Measurements from ENCODE around the gene UBXN6.

Gene UBXN6

DNA sequence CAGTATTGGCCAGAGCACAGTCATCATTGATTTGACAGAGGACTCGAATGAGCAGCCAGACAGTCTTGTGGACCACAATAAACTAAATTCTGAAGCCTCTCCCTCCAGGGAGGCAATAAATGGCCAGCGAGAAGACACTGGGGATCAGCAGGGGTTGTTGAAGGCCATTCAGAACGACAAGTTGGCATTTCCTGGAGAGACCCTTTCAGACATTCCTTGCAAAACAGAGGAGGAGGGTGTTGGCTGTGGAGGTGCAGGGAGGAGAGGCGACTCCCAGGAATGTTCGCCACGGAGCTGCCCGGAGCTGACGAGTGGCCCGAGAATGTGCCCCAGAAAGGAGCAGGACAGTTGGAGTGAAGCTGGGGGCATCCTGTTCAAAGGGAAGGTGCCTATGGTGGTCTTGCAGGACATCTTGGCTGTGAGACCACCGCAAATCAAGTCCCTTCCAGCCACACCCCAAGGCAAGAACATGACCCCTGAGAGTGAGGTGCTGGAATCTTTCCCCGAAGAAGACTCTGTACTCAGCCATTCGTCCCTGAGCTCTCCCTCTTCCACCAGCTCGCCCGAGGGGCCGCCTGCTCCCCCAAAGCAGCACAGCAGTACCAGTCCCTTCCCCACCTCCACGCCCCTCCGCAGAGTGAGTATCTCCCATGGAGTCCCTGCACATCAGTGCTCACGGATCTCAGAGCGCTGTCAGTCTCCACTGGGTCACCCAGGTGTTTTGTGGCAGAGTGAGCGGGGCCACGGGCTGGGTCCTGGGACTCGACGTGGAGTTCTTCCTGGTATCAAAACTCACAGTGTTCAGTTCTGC, 48.3 kb downstream of the UBXN6 start:
- no peak for DNase-seq (ENCODE audit: low spot score)

DNA sequence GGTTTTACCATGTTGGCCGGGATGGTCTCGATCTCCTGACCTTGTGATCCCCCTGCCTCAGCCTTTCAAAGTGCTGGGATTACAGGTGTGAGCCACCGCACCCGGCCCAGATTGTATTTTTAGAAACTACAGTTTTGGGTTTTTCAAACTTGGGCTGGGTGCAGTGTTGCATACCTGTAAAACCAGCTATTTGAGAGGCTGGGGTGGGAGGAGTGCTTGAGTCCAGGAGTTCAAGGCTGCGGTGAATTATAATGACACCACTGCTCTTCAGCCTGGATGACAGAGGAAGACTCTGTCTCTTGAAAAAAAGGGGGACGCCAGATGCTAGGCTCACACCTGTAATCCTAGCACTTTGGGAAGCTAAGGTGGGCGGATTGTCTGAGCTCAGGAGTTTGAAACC, 51.0 kb downstream of the UBXN6 start:
- no peak for DNase-seq (ENCODE audit: low spot score)

DNA sequence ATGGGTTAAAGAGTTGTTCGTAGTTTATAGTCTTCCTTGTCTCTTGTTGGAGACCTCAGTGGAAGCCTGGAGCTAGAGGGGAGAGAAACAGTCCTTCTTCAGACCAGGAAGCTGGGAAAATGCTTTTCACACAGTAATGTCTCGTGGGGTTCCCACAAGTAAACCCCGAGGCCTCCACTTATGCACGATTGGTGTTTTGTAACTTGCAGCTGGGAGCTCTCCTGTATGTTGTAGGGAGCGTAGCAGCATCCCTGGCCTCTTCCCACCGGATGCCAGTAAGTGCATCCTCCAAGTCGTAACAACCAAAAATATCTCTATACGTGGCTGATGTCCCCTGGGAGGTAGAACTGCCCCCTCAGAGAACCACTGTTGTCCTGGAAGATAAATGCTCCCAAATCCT, 51.6 kb downstream of the UBXN6 start:
- DNase-seq (ENCODE audit: low spot score), result no peak

DNA sequence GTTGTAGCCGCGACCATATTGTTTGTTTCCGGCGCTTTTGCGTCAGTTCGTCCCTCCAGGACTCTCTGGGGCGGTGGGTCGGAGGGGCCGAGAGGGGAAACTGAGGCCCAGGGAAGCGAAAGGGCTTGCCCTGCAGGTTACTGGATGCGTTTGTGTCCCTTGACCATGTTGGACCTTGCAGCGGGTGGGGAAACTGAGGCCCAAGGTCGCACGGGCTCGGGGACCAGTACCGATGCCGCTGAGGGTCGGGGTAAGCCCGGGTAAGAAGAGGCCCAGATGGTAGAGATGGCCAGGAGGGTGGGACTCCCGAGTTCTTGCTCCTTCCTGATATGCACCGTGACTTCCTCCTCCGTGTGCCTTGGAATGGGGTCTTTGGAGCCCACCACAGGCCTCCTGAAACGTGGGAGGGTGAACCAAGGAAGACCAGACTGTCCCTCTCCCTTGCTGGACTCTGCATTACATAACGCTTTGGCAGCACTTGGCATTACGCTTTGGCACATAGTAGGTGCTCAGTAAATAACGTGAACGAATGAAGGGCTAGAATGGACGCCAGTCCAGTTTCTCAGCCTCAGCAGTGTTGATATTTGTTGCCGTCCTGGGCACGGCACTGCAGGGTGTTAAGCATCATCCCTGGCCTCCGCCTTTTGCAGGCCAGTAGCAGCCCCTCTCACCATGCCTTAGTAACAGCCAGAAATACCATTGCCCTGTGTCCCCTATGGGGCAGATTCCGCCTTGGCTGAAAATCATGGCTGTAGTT, 54.4 kb downstream of the UBXN6 start:
- DNase-seq (ENCODE audit: low spot score), result no peak

DNA sequence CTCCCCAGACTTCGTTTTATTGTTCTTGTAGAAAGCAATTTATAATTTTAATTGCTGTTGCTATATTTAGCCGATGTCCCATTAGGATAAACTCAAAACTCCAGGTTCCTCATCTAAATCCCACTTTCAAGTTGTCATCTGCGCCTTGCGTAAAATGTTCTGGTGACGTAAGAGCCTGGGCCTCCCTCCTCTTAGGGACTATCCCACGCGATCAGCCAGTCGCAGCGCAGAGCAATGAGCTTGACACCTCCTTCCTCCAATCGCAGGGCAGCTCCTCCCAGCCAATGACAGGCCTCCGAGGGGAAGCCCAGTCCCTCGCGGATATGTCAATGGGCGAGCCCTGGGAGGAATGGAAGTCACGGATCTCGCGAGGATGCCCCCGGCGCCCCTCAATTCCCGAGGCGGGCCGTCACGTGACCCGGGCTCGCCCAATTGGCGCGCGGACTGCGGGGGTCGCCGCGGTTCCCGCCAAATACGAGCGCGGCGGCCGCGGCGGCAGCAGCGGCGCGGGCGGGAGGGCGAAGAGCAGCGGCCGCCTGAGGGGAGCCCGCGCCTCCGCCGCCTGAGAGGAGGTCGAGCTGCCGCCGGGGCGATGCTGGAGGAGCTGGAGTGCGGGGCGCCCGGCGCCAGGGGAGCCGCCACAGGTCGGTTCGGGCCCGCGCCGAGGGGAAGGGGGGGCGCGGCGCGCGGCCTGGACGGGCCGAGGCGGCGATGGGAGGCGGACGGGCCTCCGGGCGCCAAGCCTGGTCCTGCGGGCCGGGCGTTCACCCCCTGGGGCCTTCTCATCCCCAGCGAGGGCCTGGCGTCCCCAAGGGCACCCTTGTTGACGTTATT, 55.2 kb downstream of the UBXN6 start, which contains the start of gene CHAF1A:
Gene CHAF1A (plus strand): TSS at position 470 of the 834 bp plus-strand sequence. CDS start 123 bp downstream, at position 593.
- DNase-seq (ENCODE audit: low spot score), result peak; percentile 100

DNA sequence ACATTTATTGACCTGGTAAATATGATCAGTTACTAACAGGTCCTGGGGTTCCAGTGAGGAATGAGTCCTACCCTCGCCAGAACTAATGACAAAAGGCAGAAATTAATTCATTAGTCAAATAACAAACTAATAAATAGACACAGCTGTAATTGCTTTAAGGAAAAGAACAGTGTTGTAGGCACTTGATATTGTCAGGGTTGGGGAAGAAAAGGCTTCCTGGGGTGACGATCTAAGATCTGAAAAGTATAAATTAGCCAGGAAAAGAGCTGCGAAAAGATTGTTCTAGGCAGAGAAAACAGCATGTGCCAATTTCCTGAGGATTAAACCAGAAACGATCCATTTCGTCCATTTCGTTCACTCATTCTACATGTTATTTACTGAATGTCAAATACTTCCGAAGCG, 55.8 kb downstream of the UBXN6 start:
- no peak for DNase-seq (ENCODE audit: low spot score)

DNA sequence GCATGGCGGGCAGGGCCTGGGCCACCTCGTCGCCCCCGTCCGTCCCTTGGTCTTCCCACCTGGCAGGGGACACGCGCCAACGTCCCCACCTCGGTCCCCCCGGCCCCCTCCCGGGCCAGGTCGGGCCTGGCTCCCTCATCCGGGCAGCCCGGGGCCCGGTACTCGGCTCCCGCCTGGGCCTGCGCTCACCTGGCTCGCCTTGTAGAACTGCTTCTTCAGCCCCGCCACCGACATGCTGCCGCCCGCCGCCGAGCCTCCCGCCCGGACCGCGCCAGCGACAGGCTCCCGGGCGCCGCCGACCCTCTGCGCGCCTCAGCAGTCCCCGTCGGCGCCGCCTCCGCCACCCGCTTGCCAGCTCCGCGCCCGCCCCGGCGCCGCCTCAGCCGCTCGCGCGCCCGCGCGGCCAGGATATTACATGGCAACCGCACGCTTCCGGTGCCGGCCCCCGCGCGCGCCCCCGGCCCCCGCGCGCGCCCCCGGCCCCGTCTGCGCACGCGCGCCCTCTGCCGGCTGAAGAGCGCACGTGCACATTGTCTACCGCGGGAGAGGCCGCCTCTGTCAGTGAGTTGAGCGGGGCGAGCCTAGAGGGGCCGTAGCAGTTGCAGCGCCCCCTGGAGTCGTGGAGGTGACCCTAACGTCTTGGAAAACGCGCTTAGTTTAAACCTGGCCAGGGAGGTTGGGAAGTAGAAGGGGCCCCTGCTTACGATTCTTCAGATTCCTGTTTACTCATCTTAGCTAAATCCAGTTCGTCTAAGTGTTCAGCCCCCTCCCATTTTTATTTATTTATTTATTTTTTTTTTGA, 57.3 kb downstream of the UBXN6 start, which contains the start of gene SH3GL1:
Gene SH3GL1 (minus strand): TSS at position 413 of the 802 bp plus-strand sequence. CDS start 179 bp downstream, at position 234.
- peak; percentile 94 for DNase-seq (ENCODE audit: low spot score)

DNA sequence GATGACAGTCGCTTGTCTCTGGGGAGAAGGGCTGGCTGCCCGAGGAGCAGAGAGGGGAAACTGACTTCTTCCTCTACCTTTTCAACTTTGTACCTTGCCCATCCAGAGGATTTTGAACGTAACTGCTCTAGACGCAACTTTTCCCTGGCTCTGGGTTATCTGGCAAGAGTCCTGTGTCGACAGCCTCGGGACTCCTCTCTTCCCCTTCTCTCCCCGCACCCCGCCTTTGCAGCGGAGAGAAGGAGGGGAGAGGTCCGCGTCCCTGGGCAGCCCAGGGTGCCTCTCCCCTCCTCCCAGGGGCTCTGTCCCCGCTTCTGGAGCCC, 57.8 kb downstream of the UBXN6 start:
- DNase-seq (ENCODE audit: low spot score), result peak; percentile 44

DNA sequence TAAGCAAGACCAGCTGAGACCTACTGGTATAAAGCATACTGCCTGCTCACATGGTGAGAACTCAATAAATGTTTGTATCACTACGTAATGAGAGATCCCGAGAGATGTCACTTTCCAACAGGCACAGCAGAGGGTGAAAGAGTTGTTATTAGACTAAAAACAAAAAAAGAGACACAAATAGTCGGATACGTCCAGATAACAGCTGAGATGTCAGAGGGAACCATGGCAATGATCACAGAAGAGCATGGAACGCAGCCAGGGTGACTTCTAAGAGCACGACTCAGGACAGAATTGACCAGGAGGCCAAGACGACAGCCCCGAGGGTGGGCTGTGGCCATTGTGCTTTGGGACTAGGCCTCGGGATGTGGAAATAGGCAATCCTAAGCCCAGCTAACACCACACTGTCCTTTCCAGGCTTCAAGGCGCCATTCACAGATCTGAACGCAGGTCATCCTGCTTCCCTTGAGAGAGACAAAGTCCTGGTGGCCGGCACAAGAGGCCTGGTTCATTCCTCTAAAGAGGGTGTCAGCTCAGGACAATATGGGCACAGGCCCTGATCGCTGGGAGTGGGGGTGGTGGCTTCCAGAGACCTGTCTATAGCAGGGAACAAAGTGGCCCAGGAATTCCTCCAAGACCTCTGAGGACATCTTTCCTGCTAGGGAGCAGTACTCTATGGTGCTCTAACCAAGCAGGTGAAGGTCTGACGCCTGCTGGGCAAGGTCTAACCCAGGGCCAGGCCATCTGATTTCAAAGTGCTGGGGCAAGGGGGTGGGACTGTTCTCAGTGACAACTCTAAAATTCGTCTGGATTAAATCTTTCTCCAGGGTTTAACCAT, 60.4 kb downstream of the UBXN6 start:
- DNase-seq (ENCODE audit: low spot score), result no peak
